Pulmonary artery endothelial cell (primary cell): ENCODE measurements around the gene RGL4. TPM values are rescaled to one million over a fixed set of nuclear protein-coding genes. Genes with fewer than 3 reads are reported as not detected.
"Not testable (repeated sequence)": the region's sequence is repeated elsewhere in the genome, so short reads cannot be mapped to it uniquely, and the experiment has no call there.

Source experiments
- DNase-seq: peaks from one replicate; pipeline ENCODE4 v3.0.0-alpha.2; 2011; ENCODE audit warnings: low read depth, low spot score
- total RNA-seq: library from RNA; depleted of rRNA; stranded (reverse); fragments of >200 nt; gene quantifications from 2 replicates; pipeline ENCODE4 v1.2.3, GENCODE V29; 2014

RGL4 gene, protein sequence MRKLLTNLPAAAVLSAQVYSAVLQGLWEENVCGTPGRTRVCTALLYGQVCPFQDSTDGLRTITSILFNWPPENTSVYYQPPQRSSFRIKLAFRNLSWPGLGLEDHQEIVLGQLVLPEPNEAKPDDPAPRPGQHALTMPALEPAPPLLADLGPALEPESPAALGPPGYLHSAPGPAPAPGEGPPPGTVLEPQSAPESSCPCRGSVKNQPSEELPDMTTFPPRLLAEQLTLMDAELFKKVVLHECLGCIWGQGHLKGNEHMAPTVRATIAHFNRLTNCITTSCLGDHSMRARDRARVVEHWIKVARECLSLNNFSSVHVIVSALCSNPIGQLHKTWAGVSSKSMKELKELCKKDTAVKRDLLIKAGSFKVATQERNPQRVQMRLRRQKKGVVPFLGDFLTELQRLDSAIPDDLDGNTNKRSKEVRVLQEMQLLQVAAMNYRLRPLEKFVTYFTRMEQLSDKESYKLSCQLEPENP
- not detected in 2 replicates for total RNA-seq

DNA sequence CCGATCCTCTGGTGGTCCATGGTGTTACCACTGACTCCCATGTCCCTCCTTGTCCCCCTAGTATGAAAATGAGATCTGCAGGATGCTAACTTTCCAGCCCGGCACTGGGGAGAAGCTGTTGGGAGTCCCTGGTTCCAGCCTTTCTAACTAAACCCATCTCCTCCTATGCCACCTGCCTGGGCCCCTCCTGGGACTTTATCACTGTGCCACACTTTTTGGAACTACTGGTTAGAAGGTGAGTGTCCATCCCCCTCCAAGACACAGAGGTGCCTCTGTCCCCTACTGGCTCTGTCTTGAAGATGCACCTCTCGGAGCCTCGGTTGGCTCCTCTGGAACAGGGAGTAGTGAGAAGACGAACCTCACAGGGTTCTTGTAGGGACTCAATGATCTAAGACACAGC is at the start of gene RGL4:
RGL4 (plus strand) TSS at position 301 of the 400 bp plus-strand sequence. CDS start 1,018 bp downstream, outside the sequence.
- DNase-seq, result no peak

- not testable (repeated sequence) for DNase-seq
These were observed 44.3 kb upstream of the RGL4 start for GRCh38 chr22:23646526-23646925.

GRCh38 chr22:23649071-23649501 is 41.7 kb upstream of the RGL4 start:
- no peak for DNase-seq

- no peak for DNase-seq
These were observed 39.1 kb upstream of the RGL4 start for GRCh38 chr22:23651676-23652075.

- no peak for DNase-seq
These were observed 38.5 kb upstream of the RGL4 start for GRCh38 chr22:23652286-23652685.

GRCh38 chr22:23652711-23653110 is 38.1 kb upstream of the RGL4 start:
- no peak for DNase-seq

GRCh38 chr22:23655891-23656475 is 34.8 kb upstream of the RGL4 start:
- no peak for DNase-seq

DNA sequence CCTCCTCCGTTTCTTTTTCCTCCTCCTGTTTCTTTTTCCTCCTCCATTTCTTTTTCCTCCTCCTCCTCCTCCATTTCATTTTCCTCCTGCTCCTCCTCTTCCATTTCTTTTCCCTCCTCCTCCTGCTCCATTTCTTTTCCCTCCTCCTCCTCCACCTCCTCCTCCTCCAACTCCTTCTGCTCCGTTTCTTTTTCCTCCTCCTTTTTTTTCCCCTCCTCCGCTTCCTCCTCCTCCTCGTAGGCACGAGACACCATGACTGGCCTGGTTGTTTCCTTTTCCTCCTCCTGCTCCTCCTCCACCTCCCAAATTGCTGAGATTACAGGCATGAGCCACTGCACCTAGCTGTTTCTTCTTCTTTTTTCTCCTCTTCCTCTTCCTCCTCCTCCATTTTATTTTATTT is 33.1 kb upstream of the RGL4 start:
- DNase-seq, result no peak

DNA sequence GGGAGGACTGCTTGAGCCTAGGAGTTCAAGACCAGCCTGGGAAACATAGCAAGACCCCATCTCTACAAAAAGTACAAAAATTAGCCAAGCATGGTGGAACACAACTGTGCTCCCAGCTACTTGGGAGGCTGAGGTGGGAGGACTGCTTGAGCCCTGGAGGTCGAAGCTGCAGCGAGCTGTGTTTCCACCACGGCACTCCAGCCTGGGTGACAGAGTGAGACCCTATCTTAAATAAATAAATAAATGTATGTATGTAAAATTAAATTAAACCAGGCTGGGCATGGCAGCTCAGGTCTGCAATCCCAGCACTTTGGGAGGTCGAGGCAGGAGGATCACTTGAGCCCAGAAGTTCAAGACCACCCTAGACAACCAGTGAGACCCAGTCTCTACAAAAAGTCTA is 30.4 kb upstream of the RGL4 start:
- not testable (repeated sequence) for DNase-seq

GRCh38 chr22:23670378-23671295 is 20.2 kb upstream of the RGL4 start:
- no peak for DNase-seq

DNA sequence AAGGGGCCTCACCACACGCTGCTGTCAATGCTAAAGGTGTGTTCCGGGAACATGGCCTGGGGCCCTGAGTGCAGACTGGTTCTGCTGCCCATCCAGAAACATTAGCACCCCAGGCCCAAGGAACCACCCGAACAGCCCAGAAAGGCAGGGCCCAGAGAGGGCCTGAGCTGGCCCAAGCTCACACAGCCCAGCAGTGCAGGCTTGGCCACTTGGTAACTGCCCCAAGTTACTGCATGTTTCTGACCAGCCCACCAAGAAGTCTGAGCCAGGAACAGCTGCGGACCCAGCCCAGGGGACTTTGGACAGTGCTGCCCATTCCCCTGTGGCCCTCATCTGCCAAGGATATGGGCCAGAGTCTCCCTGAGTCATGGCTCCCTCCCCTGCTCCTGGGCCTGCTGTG is 19.4 kb upstream of the RGL4 start:
- DNase-seq, result not testable (repeated sequence)

GRCh38 chr22:23672307-23673049 is 18.3 kb upstream of the RGL4 start:
- DNase-seq, result not testable (repeated sequence)

GRCh38 chr22:23673050-23673620 is 17.7 kb upstream of the RGL4 start:
- DNase-seq, result no peak

GRCh38 chr22:23673826-23674690 is 16.8 kb upstream of the RGL4 start:
- DNase-seq, result no peak

- DNase-seq, result not testable (repeated sequence)
These were observed 15.8 kb upstream of the RGL4 start for GRCh38 chr22:23674886-23675501.

DNA sequence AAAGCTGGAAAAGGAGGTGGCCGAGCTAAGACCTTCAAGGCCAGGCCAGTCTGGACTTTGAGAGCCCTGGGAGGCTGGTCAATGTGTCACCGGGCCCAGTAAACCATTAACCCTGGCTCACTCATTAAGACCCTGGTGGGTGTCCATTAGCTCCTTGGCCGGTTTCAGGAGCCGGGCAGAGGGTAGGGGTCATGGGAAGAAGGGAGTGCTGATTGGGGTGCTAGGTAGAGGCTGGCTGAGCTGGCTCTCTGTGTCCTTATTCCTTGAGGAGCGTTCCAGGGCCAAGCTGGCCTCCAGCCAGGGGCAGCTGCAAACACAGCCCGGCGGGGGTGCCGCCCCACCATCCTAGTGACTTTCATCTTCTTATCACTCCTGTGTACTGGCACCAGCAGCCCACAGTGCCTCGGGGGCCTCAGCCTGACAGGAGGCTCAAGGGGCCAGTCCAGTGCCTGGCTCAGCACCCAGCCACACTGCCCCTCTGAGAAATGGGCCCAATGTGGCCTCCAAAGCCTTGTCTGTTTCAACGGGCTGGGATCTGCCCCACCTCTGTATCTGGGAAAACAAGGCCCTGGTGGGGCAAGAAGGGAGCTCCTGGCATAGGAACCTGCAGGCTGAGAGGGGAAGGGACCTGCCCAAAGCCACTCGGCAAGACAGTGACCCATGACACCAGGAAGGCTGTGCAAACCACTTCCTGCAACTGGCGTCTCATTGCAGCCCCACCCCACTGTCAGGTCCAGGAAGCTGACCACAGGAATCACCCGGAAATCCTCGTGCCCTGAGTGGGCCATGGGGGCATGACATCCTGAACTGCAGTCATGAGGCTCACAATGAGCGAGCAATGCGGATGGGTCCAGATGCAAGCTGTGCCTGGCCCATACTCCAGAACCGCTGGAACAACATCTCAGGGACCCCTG is 15.1 kb upstream of the RGL4 start:
- DNase-seq, result no peak

DNA sequence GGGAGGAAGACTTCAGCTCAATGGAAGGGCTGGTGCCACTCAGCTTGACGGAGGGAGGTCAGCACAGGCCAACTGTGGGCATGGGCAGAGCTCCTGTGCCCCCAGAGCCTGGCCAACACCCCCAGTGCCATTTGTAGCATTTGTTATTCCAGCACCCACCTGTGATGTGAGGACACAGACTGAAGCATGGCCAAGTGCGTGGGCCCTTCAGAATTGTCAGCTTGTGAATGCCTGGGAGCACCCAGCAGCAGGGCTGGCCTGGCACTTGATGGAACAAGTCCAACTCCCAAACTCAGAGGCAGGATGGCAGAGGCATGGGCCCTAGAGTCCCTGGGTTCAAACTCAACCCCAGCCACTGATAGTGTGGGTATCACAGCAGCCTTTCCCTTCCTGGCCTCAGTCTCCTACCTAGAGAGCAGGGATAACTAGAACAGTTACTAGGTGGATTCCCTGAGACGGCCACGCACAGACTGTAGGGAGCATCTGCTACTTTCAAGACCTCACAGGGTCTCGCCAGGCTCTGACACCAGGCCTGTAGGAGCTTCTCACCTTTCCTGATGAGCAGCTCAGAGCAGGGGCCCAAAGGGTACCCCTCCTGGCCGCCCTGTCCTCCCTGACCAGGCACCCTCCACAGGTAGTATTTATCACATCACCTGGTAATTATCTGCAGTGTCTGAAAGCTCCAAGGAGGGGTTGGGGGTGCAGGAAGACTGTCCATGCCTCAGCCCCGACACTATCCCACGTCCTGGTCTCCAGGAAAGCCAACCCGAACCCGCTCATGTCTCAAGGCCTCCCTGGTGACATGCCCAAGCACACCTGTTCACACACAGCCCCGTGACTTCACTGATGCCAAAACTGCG is 13.7 kb upstream of the RGL4 start:
- DNase-seq, result not testable (repeated sequence)
